Measurements from ENCODE around the gene RPL29.

DNA sequence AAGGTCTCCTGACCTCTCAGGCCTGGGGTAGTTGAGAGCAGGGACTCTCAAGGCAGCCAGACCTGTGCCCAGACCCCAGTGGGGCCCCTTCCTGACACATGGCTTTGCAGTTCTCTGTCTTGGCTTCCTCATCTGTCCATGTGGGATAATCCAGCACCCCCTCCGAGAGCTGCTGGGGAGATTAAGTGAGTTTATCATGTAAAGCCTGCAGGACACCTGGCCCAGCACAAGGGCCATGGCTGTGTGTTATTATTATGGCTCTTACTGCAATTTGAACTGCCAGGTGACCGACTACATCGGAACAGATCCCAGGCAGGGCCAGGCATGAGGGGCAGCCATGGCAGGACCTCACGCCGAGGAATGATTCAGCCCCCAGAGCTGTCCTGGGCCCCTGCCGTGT lies 48.1 kb upstream of the RPL29 start:
- TF ChIP-seq YY1 (IDR thresholded peaks at IDR 0.05; ENCODE audit: insufficient read depth, insufficient read length) (no peak), SUZ12 (IDR thresholded peaks at IDR 0.05; ENCODE audit: extremely low read depth, insufficient read depth, insufficient read length) (no peak), ZNF274 (IDR thresholded peaks at IDR 0.05; ENCODE audit: low read depth, low read length) (no peak)

Measured in NT2/D1 (cell line).